ENCODE data around the gene TBX2. TPM values are rescaled to one million over a fixed set of nuclear protein-coding genes. Genes with fewer than 3 reads are reported as not detected.

Gene TBX2
- total and polyA plus RNA-seq, 2 donors (not counting 1 experiment from before 2014, with no cell fraction given) = 40.5 to 148 TPM

DNA sequence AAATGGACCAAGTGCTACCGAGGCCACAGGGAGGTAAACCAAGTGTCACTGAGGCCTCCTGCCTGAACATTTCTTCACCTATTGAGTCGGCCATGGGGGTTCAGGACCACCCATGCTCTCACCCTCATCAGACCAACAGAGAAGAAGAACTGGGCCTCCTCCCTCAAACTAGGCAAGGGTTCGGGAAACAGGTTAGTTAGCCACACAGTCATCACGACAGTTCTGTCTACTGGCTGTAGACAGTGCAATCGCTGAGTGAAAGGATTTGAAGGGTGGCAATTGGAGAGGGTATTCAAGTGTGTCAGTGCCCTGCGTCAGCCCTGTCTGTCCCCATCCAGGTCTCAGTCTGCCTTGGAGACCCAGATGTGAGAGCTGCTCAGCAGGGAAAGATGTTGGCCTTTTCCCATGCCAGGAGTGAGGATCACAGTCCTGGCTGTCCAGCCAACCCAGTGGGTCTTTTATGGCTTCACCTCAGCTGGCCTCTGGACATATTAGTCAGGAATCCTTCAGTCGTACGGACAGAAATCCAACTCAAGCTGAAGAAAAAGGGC is 19.9 kb downstream of the TBX2 start:
- no peak overlapping the region for H3K4me3 ChIP-seq (replicated peaks in 1 of 4; ENCODE audit: control extremely low read depth in 1 of 4, insufficient read depth in 1 of 4, low read depth in 3 of 4, low read length in 4 of 4)
- H3K27ac ChIP-seq (ENCODE audit: insufficient read depth, low read length) = no peak overlapping the region

DNA sequence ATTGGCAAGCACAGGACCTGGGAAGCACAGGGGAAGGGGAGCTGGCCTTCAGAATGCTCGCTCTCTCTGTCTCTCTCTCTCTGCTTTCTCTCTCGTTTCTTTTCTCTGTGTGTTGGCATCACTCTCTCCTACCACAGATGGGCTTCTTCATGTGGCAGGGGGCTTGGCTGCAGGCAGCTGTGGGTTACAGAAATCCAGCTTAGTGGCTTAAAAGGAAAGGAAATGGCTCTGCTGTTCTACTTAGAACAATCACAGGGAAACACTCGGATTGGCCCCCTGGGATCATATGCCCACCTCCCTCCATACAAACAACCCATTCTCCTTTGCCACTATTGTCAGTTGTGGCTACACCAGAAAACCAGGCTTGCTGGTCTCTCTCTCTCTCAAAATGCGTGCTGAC is 20.4 kb downstream of the TBX2 start:
- Histone ChIP-seq H3K27me3 (ENCODE audit: control insufficient read depth, insufficient read depth, low read length) (no peaks in the 10 kb centered on the region), H3K27ac (ENCODE audit: insufficient read depth, low read length) (no peak overlapping the region), H3K4me3 (replicated peaks in 1 of 4; ENCODE audit: control extremely low read depth in 1 of 4, insufficient read depth in 1 of 4, low read depth in 3 of 4, low read length in 4 of 4) (no peak overlapping the region), H3K9me3 (ENCODE audit: control insufficient read depth, insufficient read depth, low read depth, low read length) (no peaks in the 10 kb centered on the region), H3K36me3 (ENCODE audit: control insufficient read depth, insufficient read depth, low read length) (no peaks in the 10 kb centered on the region), H3K4me2 (ENCODE audit: extremely low read depth, insufficient read depth, low read length) (no peak overlapping the region), H3K4me1 (ENCODE audit: control insufficient read depth, extremely low read depth, insufficient read depth, low read length) (peaks cover 18% of the 10 kb centered on the region), H2AFZ (ENCODE audit: low read length) (no peak overlapping the region), H3K79me2 (ENCODE audit: control insufficient read depth, insufficient read depth, low read length) (no peaks in the 10 kb centered on the region), H4K20me1 (ENCODE audit: control insufficient read depth, extremely low read depth, insufficient read depth, low read length) (no peaks in the 10 kb centered on the region), H3K9ac (ENCODE audit: insufficient read depth, low read length) (no peak overlapping the region)
- no peak for DNase-seq (ENCODE audit: low read depth in 2 of 2)
- TF ChIP-seq, protein P1, sequence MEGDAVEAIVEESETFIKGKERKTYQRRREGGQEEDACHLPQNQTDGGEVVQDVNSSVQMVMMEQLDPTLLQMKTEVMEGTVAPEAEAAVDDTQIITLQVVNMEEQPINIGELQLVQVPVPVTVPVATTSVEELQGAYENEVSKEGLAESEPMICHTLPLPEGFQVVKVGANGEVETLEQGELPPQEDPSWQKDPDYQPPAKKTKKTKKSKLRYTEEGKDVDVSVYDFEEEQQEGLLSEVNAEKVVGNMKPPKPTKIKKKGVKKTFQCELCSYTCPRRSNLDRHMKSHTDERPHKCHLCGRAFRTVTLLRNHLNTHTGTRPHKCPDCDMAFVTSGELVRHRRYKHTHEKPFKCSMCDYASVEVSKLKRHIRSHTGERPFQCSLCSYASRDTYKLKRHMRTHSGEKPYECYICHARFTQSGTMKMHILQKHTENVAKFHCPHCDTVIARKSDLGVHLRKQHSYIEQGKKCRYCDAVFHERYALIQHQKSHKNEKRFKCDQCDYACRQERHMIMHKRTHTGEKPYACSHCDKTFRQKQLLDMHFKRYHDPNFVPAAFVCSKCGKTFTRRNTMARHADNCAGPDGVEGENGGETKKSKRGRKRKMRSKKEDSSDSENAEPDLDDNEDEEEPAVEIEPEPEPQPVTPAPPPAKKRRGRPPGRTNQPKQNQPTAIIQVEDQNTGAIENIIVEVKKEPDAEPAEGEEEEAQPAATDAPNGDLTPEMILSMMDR (conservative IDR thresholded peaks at IDR 0.05 in 1 of 2, IDR thresholded peaks at IDR 0.05 in 1 of 2; ENCODE audit: low read depth in 1 of 2, low read length in 2 of 2) = no peak
- TF ChIP-seq EZH2 (IDR thresholded peaks at IDR 0.05; ENCODE audit: low read length, missing control alignments) = no peak

More for the DNA sequence above, 19.9 kb downstream of the TBX2 start:
- Histone ChIP-seq H2AFZ (ENCODE audit: low read length) (no peak overlapping the region), H3K4me1 (ENCODE audit: control insufficient read depth, extremely low read depth, insufficient read depth, low read length) (peaks cover 22% of the 10 kb centered on the region), H3K9me3 (ENCODE audit: control insufficient read depth, insufficient read depth, low read depth, low read length) (no peaks in the 10 kb centered on the region), H3K4me2 (ENCODE audit: extremely low read depth, insufficient read depth, low read length) (no peak overlapping the region), H3K9ac (ENCODE audit: insufficient read depth, low read length) (no peak overlapping the region), H3K79me2 (ENCODE audit: control insufficient read depth, insufficient read depth, low read length) (peaks cover 2% of the 10 kb centered on the region), H4K20me1 (ENCODE audit: control insufficient read depth, extremely low read depth, insufficient read depth, low read length) (no peaks in the 10 kb centered on the region), H3K27me3 (ENCODE audit: control insufficient read depth, insufficient read depth, low read length) (no peaks in the 10 kb centered on the region), H3K36me3 (ENCODE audit: control insufficient read depth, insufficient read depth, low read length) (no peaks in the 10 kb centered on the region)
- no peak for DNase-seq (ENCODE audit: low read depth in 2 of 2)
- TF ChIP-seq EZH2 (IDR thresholded peaks at IDR 0.05; ENCODE audit: low read length, missing control alignments) = no peak
- TF ChIP-seq, protein P1 (conservative IDR thresholded peaks at IDR 0.05 in 1 of 2, IDR thresholded peaks at IDR 0.05 in 1 of 2; ENCODE audit: low read depth in 1 of 2, low read length in 2 of 2) = no peak

DNA sequence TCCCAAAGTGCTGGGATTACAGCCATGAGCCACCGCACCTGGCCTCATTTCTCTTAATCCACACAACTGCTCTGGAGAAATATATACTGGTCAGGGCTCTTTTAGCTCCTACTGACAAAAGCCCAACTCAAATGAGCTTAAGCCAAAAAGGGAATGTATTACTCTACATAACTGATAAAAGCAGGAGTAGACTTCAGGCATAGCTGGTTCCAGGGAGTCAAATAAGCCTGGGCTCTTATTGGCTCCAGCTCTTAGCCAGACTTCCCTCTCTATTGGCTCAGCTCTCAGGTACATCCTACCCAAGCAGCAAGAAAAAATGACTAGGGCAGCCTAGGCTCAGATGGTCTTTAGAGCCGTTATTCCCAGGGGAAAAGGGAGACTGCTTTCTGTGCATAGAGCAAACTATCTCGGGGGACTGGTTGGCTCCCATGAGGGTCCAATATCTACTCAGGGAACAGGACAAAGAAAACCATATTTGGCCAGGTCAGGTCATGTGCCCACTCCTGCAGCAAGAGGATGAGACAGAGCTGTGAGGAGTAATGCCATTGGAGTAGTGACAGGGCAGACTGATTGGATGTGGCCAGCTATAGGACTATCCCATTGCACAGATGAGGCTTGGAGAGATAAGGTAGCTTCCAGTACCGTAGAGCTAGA is 21.2 kb downstream of the TBX2 start:
- no peak overlapping the region for H3K4me3 ChIP-seq (replicated peaks in 1 of 4; ENCODE audit: control extremely low read depth in 1 of 4, insufficient read depth in 1 of 4, low read depth in 3 of 4, low read length in 4 of 4)

More for the DNA sequence above, 21.2 kb downstream of the TBX2 start:
- DNase-seq (ENCODE audit: low read depth in 2 of 2) = no peak
- Histone ChIP-seq H4K20me1 (ENCODE audit: control insufficient read depth, extremely low read depth, insufficient read depth, low read length) (no peaks in the 10 kb centered on the region), H3K79me2 (ENCODE audit: control insufficient read depth, insufficient read depth, low read length) (no peaks in the 10 kb centered on the region), H3K27me3 (ENCODE audit: control insufficient read depth, insufficient read depth, low read length) (no peaks in the 10 kb centered on the region), H3K4me2 (ENCODE audit: extremely low read depth, insufficient read depth, low read length) (no peak overlapping the region), H3K4me1 (ENCODE audit: control insufficient read depth, extremely low read depth, insufficient read depth, low read length) (peaks cover 9% of the 10 kb centered on the region), H3K27ac (ENCODE audit: insufficient read depth, low read length) (no peak overlapping the region), H3K9me3 (ENCODE audit: control insufficient read depth, insufficient read depth, low read depth, low read length) (no peaks in the 10 kb centered on the region), H3K36me3 (ENCODE audit: control insufficient read depth, insufficient read depth, low read length) (no peaks in the 10 kb centered on the region), H2AFZ (ENCODE audit: low read length) (no peak overlapping the region), H3K9ac (ENCODE audit: insufficient read depth, low read length) (no peak overlapping the region)
- TF ChIP-seq EZH2 (IDR thresholded peaks at IDR 0.05; ENCODE audit: low read length, missing control alignments) = no peak
- TF ChIP-seq, protein P1 (conservative IDR thresholded peaks at IDR 0.05 in 1 of 2, IDR thresholded peaks at IDR 0.05 in 1 of 2; ENCODE audit: low read depth in 1 of 2, low read length in 2 of 2) = no peak
